HepG2 (cell line): ENCODE results near the gene SF3B6. TPM values are rescaled to one million over a fixed set of nuclear protein-coding genes. Genes with fewer than 3 reads are reported as not detected.
A peak's percentile ranks its signal among the peaks of the same experiment; 100 is the strongest.

ENCODE experiments used
- CREM ChIP-seq, 2 experiments: sonication (generic) in 1 of 2; formaldehyde crosslinking in 1 of 2; IDR thresholded peaks; 2 replicates each; pipeline versions ENCODE4 v1.4.0 to v1.6.1; 2016 to 2020; ENCODE audit warnings: antibody characterized with exemption in 1 of 2, mild to moderate bottlenecking in 1 of 2, missing genetic modification reagents in 1 of 2
- FOXK2 ChIP-seq: fragments of 450-650 bp; IDR thresholded peaks from 2 replicates; pipeline ENCODE4 v1.6.1; 2016
- HDAC1 ChIP-seq: sonication (generic); formaldehyde crosslinking; IDR thresholded peaks from 2 replicates; pipeline ENCODE4 v1.5.1; 2020; ENCODE audit warnings: mild to moderate bottlenecking, missing genetic modification reagents
- HNRNPK ChIP-seq: fragments of 200-400 bp; formaldehyde crosslinking; IDR thresholded peaks from 2 replicates; pipeline ENCODE4 v1.6.1; 2018; ENCODE audit warnings: low read length, low read depth, moderate library complexity, mild to moderate bottlenecking; ENCODE audit not compliant: poor library complexity, severe bottlenecking
- MATR3 ChIP-seq: sonication (generic); formaldehyde crosslinking; IDR thresholded peaks from 2 replicates; pipeline ENCODE4 v1.4.0; 2020; ENCODE audit warnings: missing genetic modification reagents
- MXD4 ChIP-seq: IDR thresholded peaks from 2 replicates; pipeline ENCODE4 v1.6.1; 2016; ENCODE audit warnings: mild to moderate bottlenecking, missing biosample characterization, missing genetic modification reagents
- WIZ ChIP-seq: sonication (generic); formaldehyde crosslinking; IDR thresholded peaks from 2 replicates; pipeline ENCODE4 v1.5.1; 2020; ENCODE audit warnings: mild to moderate bottlenecking, missing genetic modification reagents
- ZMYM3 ChIP-seq: sonication (generic); formaldehyde crosslinking; IDR thresholded peaks from 2 replicates; pipeline ENCODE4 v1.5.1; 2020; ENCODE audit warnings: mild to moderate bottlenecking, missing genetic modification reagents
- ZNF136 ChIP-seq: sonication (generic); formaldehyde crosslinking; IDR thresholded peaks from 2 replicates; pipeline ENCODE4 v1.8.1; 2022; ENCODE audit warnings: low read depth, mild to moderate bottlenecking, moderate library complexity, missing genetic modification reagents
- ZNF329 ChIP-seq: sonication (generic); formaldehyde crosslinking; IDR thresholded peaks from 2 replicates; pipeline ENCODE4 v1.9.0; 2021; ENCODE audit warnings: low read depth, mild to moderate bottlenecking, missing genetic modification reagents
- ZNF337 ChIP-seq: sonication (generic); formaldehyde crosslinking; IDR thresholded peaks from 2 replicates; pipeline ENCODE4 v1.5.1; 2020; ENCODE audit warnings: missing genetic modification reagents, low read depth, mild to moderate bottlenecking, borderline replicate concordance
- polyA plus RNA-seq, 8 experiments: library from polyadenylated mRNA; depleted of rRNA in 3 of 8; stranded (reverse) in 7 of 8; unstranded in 1 of 8; fragments of >200 nt; fragmentation: Illumina TruSeq in 4 of 8; extraction: Trizol in 4 of 8; gene quantifications; 2 replicates each; pipeline versions ENCODE4 v1.2.1 to v1.2.3, GENCODE V29; 2011 to 2016; ENCODE audit warnings: low read depth in 4 of 8, missing spikeins in 1 of 8, mixed read lengths in 1 of 8; ENCODE audit not compliant: insufficient read depth in 1 of 8
- total RNA-seq, 5 experiments: library from RNA; depleted of rRNA; stranded (reverse); fragments of >200 nt; fragmentation: Illumina TruSeq; extraction: Trizol; gene quantifications; 2 replicates each; pipeline ENCODE4 v1.2.3, GENCODE V29; 2016; ENCODE audit warnings: low read depth in 1 of 5
- TF ChIP-seq, protein P1 (sequence below), 2 experiments: fragments of 450-650 bp in 1 of 2; sonication (generic) in 1 of 2; formaldehyde crosslinking; IDR thresholded peaks; 2 replicates each; pipeline versions ENCODE4 v1.5.0 to v1.8.0; 2020 to 2022; ENCODE audit warnings: mild to moderate bottlenecking in 1 of 2, missing genetic modification reagents in 1 of 2
- TF ChIP-seq, protein P2 (sequence below): sonication (generic); formaldehyde crosslinking; IDR thresholded peaks from 2 replicates; pipeline ENCODE4 v1.5.0; 2020; ENCODE audit warnings: mild to moderate bottlenecking, missing genetic modification reagents
- TF ChIP-seq, protein P3 (sequence below): sonication (generic); formaldehyde crosslinking; IDR thresholded peaks from 2 replicates; pipeline ENCODE4 v1.4.0; 2020; ENCODE audit warnings: missing genetic modification reagents, borderline replicate concordance
- TF ChIP-seq, protein P4 (sequence below): sonication (generic); formaldehyde crosslinking; IDR thresholded peaks from 2 replicates; pipeline ENCODE4 v1.4.0; 2020; ENCODE audit warnings: mild to moderate bottlenecking, missing genetic modification reagents
- TF ChIP-seq, protein P5 (sequence below): sonication (generic); formaldehyde crosslinking; IDR thresholded peaks from 2 replicates; pipeline ENCODE4 v1.9.0; 2021; ENCODE audit warnings: missing genetic modification reagents, borderline replicate concordance

Gene SF3B6
- total and polyA plus RNA-seq, 2 of the 13 experiments (the other 11 are each of a cell fraction or from before 2014, with no cell fraction given) = 177 to 182 TPM

DNA sequence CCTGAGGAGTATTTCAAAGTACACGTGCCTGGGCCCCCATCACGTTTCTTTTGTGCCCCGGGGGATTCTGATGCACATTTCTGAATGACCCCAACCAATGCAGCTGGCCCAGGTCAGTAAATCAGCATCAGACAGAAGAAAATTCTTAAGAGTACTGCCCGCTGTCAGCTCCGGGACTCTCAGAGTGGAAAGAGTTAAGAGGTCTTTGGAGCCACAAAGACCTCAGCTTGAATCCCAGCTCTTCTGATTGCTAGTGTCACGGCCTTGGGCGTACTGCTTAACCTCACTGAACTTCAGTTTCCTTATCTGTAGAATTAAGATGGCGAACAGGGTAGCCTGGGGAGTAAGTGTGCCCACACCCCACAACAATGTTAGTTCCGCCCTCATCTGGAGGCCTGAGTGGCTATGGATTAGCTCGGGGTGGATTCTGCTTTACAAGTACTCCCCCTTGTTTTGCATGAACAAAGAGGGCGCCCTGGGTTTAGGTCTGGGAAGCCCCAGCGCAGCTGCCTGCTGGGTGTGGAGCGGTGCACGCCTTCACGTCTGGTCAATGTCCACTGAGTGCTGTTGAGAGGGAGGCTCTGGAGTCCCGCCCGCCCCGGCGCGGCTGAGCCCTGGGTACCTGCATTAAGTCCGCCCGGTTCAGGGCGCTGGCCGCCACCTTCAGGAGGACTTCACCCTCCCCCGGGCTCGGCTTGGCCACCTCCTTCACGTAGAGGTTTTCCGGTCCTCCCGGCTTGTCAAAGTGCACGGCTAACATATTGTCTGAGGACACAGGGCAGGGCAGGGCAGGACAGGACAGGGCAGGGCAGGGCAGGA, 7.7 kb upstream of the SF3B6 start (continued):
- peak; percentile 63; the same call in 1 of the 2 replicates for TF ChIP-seq ZNF329 (CRISPR knock-in tag)
- no peak for TF ChIP-seq HNRNPK
- TF ChIP-seq, protein P1, sequence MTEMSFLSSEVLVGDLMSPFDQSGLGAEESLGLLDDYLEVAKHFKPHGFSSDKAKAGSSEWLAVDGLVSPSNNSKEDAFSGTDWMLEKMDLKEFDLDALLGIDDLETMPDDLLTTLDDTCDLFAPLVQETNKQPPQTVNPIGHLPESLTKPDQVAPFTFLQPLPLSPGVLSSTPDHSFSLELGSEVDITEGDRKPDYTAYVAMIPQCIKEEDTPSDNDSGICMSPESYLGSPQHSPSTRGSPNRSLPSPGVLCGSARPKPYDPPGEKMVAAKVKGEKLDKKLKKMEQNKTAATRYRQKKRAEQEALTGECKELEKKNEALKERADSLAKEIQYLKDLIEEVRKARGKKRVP (CRISPR knock-in tag; IDR thresholded peaks at IDR 0.05) = peak in 1 of 2 experiments; percentile 57; a peak in 2 of 4 replicates
- TF ChIP-seq MATR3 = no peak
- TF ChIP-seq HDAC1 (CRISPR knock-in tag) = peak; percentile 94; the same call in 1 of the 2 replicates
- TF ChIP-seq CREM (IDR thresholded peaks at IDR 0.05) = no peak
- TF ChIP-seq CREM (CRISPR knock-in tag; IDR thresholded peaks at IDR 0.05) = no peak
- TF ChIP-seq, protein P2, sequence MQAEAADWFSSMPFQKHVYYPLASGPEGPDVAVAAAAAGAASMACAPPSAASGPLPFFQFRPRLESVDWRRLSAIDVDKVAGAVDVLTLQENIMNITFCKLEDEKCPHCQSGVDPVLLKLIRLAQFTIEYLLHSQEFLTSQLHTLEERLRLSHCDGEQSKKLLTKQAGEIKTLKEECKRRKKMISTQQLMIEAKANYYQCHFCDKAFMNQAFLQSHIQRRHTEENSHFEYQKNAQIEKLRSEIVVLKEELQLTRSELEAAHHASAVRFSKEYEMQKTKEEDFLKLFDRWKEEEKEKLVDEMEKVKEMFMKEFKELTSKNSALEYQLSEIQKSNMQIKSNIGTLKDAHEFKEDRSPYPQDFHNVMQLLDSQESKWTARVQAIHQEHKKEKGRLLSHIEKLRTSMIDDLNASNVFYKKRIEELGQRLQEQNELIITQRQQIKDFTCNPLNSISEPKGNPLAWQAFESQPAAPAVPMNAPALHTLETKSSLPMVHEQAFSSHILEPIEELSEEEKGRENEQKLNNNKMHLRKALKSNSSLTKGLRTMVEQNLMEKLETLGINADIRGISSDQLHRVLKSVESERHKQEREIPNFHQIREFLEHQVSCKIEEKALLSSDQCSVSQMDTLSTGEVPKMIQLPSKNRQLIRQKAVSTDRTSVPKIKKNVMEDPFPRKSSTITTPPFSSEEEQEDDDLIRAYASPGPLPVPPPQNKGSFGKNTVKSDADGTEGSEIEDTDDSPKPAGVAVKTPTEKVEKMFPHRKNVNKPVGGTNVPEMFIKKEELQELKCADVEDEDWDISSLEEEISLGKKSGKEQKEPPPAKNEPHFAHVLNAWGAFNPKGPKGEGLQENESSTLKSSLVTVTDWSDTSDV (CRISPR knock-in tag) = no peak; the same call in 1 of the 2 replicates
- TF ChIP-seq, protein P3, sequence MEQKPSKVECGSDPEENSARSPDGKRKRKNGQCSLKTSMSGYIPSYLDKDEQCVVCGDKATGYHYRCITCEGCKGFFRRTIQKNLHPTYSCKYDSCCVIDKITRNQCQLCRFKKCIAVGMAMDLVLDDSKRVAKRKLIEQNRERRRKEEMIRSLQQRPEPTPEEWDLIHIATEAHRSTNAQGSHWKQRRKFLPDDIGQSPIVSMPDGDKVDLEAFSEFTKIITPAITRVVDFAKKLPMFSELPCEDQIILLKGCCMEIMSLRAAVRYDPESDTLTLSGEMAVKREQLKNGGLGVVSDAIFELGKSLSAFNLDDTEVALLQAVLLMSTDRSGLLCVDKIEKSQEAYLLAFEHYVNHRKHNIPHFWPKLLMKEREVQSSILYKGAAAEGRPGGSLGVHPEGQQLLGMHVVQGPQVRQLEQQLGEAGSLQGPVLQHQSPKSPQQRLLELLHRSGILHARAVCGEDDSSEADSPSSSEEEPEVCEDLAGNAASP = no peak; the same call in none of the 2 replicates
- peak; percentile 84 for TF ChIP-seq MXD4 (CRISPR knock-in tag)
- peak; percentile 85 for TF ChIP-seq ZMYM3 (CRISPR knock-in tag)
- TF ChIP-seq, protein P4, sequence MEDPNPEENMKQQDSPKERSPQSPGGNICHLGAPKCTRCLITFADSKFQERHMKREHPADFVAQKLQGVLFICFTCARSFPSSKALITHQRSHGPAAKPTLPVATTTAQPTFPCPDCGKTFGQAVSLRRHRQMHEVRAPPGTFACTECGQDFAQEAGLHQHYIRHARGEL (CRISPR knock-in tag) = no peak
- no peak for TF ChIP-seq WIZ
- peak; percentile 74; the same call in 1 of the 2 replicates for TF ChIP-seq FOXK2
- TF ChIP-seq, protein P5, sequence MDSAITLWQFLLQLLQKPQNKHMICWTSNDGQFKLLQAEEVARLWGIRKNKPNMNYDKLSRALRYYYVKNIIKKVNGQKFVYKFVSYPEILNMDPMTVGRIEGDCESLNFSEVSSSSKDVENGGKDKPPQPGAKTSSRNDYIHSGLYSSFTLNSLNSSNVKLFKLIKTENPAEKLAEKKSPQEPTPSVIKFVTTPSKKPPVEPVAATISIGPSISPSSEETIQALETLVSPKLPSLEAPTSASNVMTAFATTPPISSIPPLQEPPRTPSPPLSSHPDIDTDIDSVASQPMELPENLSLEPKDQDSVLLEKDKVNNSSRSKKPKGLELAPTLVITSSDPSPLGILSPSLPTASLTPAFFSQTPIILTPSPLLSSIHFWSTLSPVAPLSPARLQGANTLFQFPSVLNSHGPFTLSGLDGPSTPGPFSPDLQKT (CRISPR knock-in tag) = no peak
- 0 out of 2 replicates have a peak, but pooled peaks have one; percentile 33 for TF ChIP-seq ZNF136
- no peak; the same call in 1 of the 2 replicates for TF ChIP-seq ZNF337 (CRISPR knock-in tag)
